Ishikawa (cell line): ENCODE measurements around the gene SLC16A2.

Source experiments
- CEBPB ChIP-seq: IDR thresholded peaks from 2 replicates; pipeline ENCODE4 v1.6.1; 2012
- CREB1 ChIP-seq: IDR thresholded peaks from 2 replicates; pipeline ENCODE4 v1.6.1; 2012; ENCODE audit warnings: low read depth
- EP300 ChIP-seq: IDR thresholded peaks from 2 replicates; pipeline ENCODE4 v1.6.1; 2012; ENCODE audit warnings: borderline replicate concordance
- FOXM1 ChIP-seq: IDR thresholded peaks from 2 replicates; pipeline ENCODE4 v1.6.1; 2012; ENCODE audit warnings: low read depth, borderline replicate concordance
- NFIC ChIP-seq: IDR thresholded peaks from 2 replicates; pipeline ENCODE4 v1.6.1; 2012
- RAD21 ChIP-seq: IDR thresholded peaks from 2 replicates; pipeline ENCODE4 v1.6.1; 2012; ENCODE audit warnings: low read depth
- TAF1 ChIP-seq: IDR thresholded peaks from 2 replicates; pipeline ENCODE4 v1.6.1; 2012; ENCODE audit warnings: low read depth, mild to moderate bottlenecking
- YY1 ChIP-seq: IDR thresholded peaks from 2 replicates; pipeline ENCODE4 v1.6.1; 2012; ENCODE audit warnings: low read depth
- TF ChIP-seq, protein P1 (sequence below): IDR thresholded peaks from 2 replicates; pipeline ENCODE4 v1.6.1; 2012
- TF ChIP-seq, protein P2 (sequence below): IDR thresholded peaks from 2 replicates; pipeline ENCODE4 v1.6.1; 2012; ENCODE audit warnings: low read depth, mild to moderate bottlenecking
- TF ChIP-seq, protein P3 (sequence below): IDR thresholded peaks from 2 replicates; pipeline ENCODE4 v1.6.1; 2012

DNA sequence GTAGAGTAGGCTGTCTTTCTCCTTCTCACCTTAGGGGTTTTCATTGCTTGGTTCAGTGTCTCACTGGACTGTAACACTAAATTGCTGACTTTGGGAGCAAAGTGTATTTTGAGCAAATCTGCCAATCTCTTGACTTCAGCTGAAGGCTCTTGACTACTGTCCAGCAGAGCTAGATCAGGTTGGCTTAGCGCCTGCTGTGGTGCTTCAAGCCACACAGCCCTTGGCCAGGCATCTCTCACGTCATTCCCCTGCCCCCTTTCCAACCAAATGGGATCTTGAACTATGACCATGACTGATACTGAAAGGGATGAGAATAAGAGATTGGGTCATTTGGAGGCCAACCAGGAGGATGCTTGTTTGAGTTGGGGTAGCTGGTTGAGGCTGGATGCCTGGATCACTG is 4.8 kb downstream of the SLC16A2 start:
- TF ChIP-seq NFIC: no peak
- no peak for TF ChIP-seq TAF1
- TF ChIP-seq CREB1: no peak
- TF ChIP-seq EP300: no peak
- no peak for TF ChIP-seq CEBPB
- no peak for TF ChIP-seq YY1
- TF ChIP-seq, protein P1, sequence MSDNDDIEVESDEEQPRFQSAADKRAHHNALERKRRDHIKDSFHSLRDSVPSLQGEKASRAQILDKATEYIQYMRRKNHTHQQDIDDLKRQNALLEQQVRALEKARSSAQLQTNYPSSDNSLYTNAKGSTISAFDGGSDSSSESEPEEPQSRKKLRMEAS: no peak
- TF ChIP-seq, protein P2, sequence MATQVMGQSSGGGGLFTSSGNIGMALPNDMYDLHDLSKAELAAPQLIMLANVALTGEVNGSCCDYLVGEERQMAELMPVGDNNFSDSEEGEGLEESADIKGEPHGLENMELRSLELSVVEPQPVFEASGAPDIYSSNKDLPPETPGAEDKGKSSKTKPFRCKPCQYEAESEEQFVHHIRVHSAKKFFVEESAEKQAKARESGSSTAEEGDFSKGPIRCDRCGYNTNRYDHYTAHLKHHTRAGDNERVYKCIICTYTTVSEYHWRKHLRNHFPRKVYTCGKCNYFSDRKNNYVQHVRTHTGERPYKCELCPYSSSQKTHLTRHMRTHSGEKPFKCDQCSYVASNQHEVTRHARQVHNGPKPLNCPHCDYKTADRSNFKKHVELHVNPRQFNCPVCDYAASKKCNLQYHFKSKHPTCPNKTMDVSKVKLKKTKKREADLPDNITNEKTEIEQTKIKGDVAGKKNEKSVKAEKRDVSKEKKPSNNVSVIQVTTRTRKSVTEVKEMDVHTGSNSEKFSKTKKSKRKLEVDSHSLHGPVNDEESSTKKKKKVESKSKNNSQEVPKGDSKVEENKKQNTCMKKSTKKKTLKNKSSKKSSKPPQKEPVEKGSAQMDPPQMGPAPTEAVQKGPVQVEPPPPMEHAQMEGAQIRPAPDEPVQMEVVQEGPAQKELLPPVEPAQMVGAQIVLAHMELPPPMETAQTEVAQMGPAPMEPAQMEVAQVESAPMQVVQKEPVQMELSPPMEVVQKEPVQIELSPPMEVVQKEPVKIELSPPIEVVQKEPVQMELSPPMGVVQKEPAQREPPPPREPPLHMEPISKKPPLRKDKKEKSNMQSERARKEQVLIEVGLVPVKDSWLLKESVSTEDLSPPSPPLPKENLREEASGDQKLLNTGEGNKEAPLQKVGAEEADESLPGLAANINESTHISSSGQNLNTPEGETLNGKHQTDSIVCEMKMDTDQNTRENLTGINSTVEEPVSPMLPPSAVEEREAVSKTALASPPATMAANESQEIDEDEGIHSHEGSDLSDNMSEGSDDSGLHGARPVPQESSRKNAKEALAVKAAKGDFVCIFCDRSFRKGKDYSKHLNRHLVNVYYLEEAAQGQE: no peak
- no peak for TF ChIP-seq RAD21
- TF ChIP-seq FOXM1: no peak
- TF ChIP-seq, protein P3, sequence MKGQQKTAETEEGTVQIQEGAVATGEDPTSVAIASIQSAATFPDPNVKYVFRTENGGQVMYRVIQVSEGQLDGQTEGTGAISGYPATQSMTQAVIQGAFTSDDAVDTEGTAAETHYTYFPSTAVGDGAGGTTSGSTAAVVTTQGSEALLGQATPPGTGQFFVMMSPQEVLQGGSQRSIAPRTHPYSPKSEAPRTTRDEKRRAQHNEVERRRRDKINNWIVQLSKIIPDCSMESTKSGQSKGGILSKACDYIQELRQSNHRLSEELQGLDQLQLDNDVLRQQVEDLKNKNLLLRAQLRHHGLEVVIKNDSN: no peak
